HepG2 (cell line): ENCODE results near the gene PPP1R12A. TPM values are rescaled to one million over a fixed set of nuclear protein-coding genes. Genes with fewer than 3 reads are reported as not detected.

Experiments used
- ATAC-seq: fragments of 200-7000 bp; cut with Tn5 transposase; 3 replicates; pipeline ENCODE4 v1.9.1; 2020; ENCODE audit warnings: mild to moderate bottlenecking, moderate library complexity
- BruUV-seq: library from RNA; stranded (reverse); fragments of 400-500 nt; replicated peaks from 2 replicates; lab custom pipeline; 2021; lab: Mats Ljungman, UMichigan
- CTCF ChIA-PET: fragments of 300-600 bp; formaldehyde crosslinking; extraction: SDS; loops from one replicate; lab custom pipeline; 2021; ENCODE audit warnings: low total read pairs, inconsistent platforms, low intra/inter-chr PET ratio; lab: Yijun Ruan, JAX
- POLR2A ChIA-PET: fragments of 350-600 bp; sonication (Branson Sonifier 250); formaldehyde crosslinking; loops from one replicate; lab custom pipeline; 2020; ENCODE audit warnings: antibody characterized with exemption, inconsistent platforms; lab: Yijun Ruan, JAX
- DNase-seq: peaks from one replicate; pipeline ENCODE4 v3.0.0-alpha.2; 2015; ENCODE audit warnings: low spot score
- FAIRE-seq: peaks from 3 replicates; lab custom pipeline; 2011; peaks lifted over from hg19 to GRCh38; lab: Jason Lieb, UNC
- H2AFZ ChIP-seq: one replicate; pipeline ENCODE4 v1.6.1; 2011; ENCODE audit warnings: low read length, inconsistent platforms
- H3K27ac ChIP-seq: fragments of 300-600 bp; 3 replicates; pipeline ENCODE4 v1.8.0; 2011; ENCODE audit warnings: mixed run types, mild to moderate bottlenecking, mixed read lengths, low read length, inconsistent platforms; ENCODE audit not compliant: insufficient read depth; ENCODE audit errors: extremely low read length
- H3K27me3 ChIP-seq, 2 experiments: fragments of 200-600 bp in 1 of 2; 2 replicates in 1 of 2; 3 replicates in 1 of 2; pipeline versions ENCODE4 v1.6.0 to v1.8.0; 2011; ENCODE audit warnings: low read length in 2 of 2, mild to moderate bottlenecking in 2 of 2, moderate library complexity in 2 of 2, inconsistent platforms in 1 of 2; ENCODE audit not compliant: insufficient read depth in 2 of 2, control insufficient read depth in 1 of 2
- H3K36me3 ChIP-seq, 2 experiments: fragments of 200-600 bp in 1 of 2; replicated peaks in 1 of 2; 2 replicates in 1 of 2; 3 replicates in 1 of 2; pipeline versions ENCODE4 v1.5.1 to v1.8.0; 2011; ENCODE audit warnings: low read length in 2 of 2, inconsistent platforms in 1 of 2; ENCODE audit not compliant: insufficient read depth in 2 of 2, control insufficient read depth in 1 of 2
- H3K4me1 ChIP-seq: 2 replicates; pipeline ENCODE4 v1.5.1; 2012; ENCODE audit warnings: low read length, inconsistent platforms; ENCODE audit not compliant: insufficient read depth
- H3K4me2 ChIP-seq: 2 replicates; pipeline ENCODE4 v1.6.0; 2011; ENCODE audit warnings: low read depth, low read length, inconsistent platforms
- H3K4me3 ChIP-seq, 3 experiments: fragments of 200-600 bp in 1 of 3; sonication (generic), shearing (Covaris generic) in 1 of 3; replicated peaks in 1 of 3; 2 replicates each; pipeline ENCODE4 v1.5.1; 2011 to 2016; ENCODE audit warnings: low read length in 3 of 3, inconsistent platforms in 2 of 3, low read depth in 2 of 3, mild to moderate bottlenecking in 2 of 3, control low read depth in 1 of 3, mixed read lengths in 1 of 3; ENCODE audit not compliant: insufficient read depth in 1 of 3
- H3K79me2 ChIP-seq: one replicate; pipeline ENCODE4 v1.6.1; 2011; ENCODE audit warnings: low read length, inconsistent platforms; ENCODE audit not compliant: insufficient read depth
- H3K9ac ChIP-seq: 2 replicates; pipeline ENCODE4 v1.6.0; 2011; ENCODE audit warnings: mild to moderate bottlenecking, low read depth, low read length, inconsistent platforms; ENCODE audit not compliant: insufficient read depth
- H3K9me3 ChIP-seq: 2 replicates; pipeline ENCODE4 v1.5.1; 2012; ENCODE audit warnings: mild to moderate bottlenecking, low read length
- H4K20me1 ChIP-seq: 2 replicates; pipeline ENCODE4 v1.6.0; 2011; ENCODE audit warnings: inconsistent platforms, mild to moderate bottlenecking, low read length, moderate library complexity; ENCODE audit not compliant: insufficient read depth
- HNRNPLL ChIP-seq: fragments of 200-400 bp; formaldehyde crosslinking; IDR thresholded peaks from 2 replicates; pipeline ENCODE4 v1.6.1; 2017; ENCODE audit warnings: mild to moderate bottlenecking, low read depth, low read length; ENCODE audit not compliant: poor library complexity, severe bottlenecking
- NONO ChIP-seq, 2 experiments: fragments of 450-650 bp in 1 of 2; sonication (generic) in 1 of 2; formaldehyde crosslinking in 1 of 2; IDR thresholded peaks in 1 of 2; conservative IDR thresholded peaks in 1 of 2; 2 replicates each; pipeline versions ENCODE4 v1.6.1 to v1.8.0; 2017 to 2022; ENCODE audit warnings: mild to moderate bottlenecking in 1 of 2, missing genetic modification reagents in 1 of 2, moderate library complexity in 1 of 2
- ZFP82 ChIP-seq: sonication (generic); formaldehyde crosslinking; IDR thresholded peaks from 2 replicates; pipeline ENCODE4 v1.5.1; 2020; ENCODE audit warnings: mild to moderate bottlenecking, missing genetic modification reagents, borderline replicate concordance
- ZNF468 ChIP-seq: sonication (generic); formaldehyde crosslinking; IDR thresholded peaks from 2 replicates; pipeline ENCODE4 v1.8.0; 2022; ENCODE audit warnings: mild to moderate bottlenecking, moderate library complexity, missing genetic modification reagents
- ZNF776 ChIP-seq: sonication (generic); formaldehyde crosslinking; IDR thresholded peaks from 2 replicates; pipeline ENCODE4 v1.4.0; 2020; ENCODE audit warnings: mild to moderate bottlenecking, missing genetic modification reagents
- ZNF841 ChIP-seq: sonication (generic); formaldehyde crosslinking; IDR thresholded peaks from 2 replicates; pipeline ENCODE4 v1.8.1; 2023; ENCODE audit warnings: missing genetic modification reagents, borderline replicate concordance
- ZSCAN30 ChIP-seq: sonication (generic); formaldehyde crosslinking; IDR thresholded peaks from 2 replicates; pipeline ENCODE4 v1.5.0; 2020; ENCODE audit warnings: mild to moderate bottlenecking, missing genetic modification reagents
- WGBS: methylation state at CpG from one replicate; pipeline ENCODE4 v1.1.6; 2017; ENCODE audit warnings: low lambda C conversion rate; 5-methylcytosine and 5-hydroxymethylcytosine counted together
- in situ Hi-C: cut with HindIII; loops from 2 replicates; pipeline ENCODE4 v1.10.0; 2017; ENCODE audit warnings: low pct_unique_long_range_greater_than_20kb; ENCODE audit not compliant: extremely low pct_ligation_motif_present
- intact Hi-C: fragments of 100-400 bp; cut with micrococcal nuclease; formaldehyde crosslinking; loops from one replicate; pipeline ENCODE4 v1.10.0; 2022; ENCODE audit not compliant: unreplicated experiment
- polyA plus RNA-seq, 8 experiments: library from polyadenylated mRNA; depleted of rRNA in 3 of 8; stranded (reverse) in 7 of 8; unstranded in 1 of 8; fragments of >200 nt; fragmentation: Illumina TruSeq in 4 of 8; extraction: Trizol in 4 of 8; gene quantifications; 2 replicates each; pipeline versions ENCODE4 v1.2.1 to v1.2.3, GENCODE V29; 2011 to 2016; ENCODE audit warnings: low read depth in 4 of 8, missing spikeins in 1 of 8, mixed read lengths in 1 of 8; ENCODE audit not compliant: insufficient read depth in 1 of 8
- total RNA-seq, 5 experiments: library from RNA; depleted of rRNA; stranded (reverse); fragments of >200 nt; fragmentation: Illumina TruSeq; extraction: Trizol; gene quantifications; 2 replicates each; pipeline ENCODE4 v1.2.3, GENCODE V29; 2016; ENCODE audit warnings: low read depth in 1 of 5

PPP1R12A gene
- total and polyA plus RNA-seq, 2 of the 13 experiments (the other 11 are each of a cell fraction or from before 2014, with no cell fraction given) = 23.8 to 50.0 TPM

DNA sequence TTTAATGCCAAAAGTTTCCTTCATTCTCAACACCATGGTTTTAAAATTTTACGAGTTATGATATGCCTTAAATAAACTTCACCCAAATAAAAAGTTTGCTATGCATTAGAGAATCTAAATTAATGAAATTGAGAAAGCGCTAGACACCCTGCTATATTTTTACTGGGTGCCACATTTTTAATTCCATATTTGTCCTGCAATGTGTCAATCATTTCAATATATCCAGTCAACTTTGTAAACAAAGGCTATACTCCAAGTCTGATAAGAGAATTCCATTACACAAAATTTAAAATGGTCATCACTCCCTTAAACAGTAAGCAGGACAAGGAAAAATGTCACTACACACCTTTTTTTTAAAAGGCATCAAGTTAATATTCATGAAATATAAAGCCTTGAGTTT lies 1.9 kb downstream of the PPP1R12A start:
- CTCF ChIA-PET = no interaction called here
- WGBS = 62% methylated on average over 2 of the region's 2 CpGs
- H3K27ac ChIP-seq = peak overlapping the region; percentile 95
- TF ChIP-seq ZFP82 (CRISPR knock-in tag) = no peak
- TF ChIP-seq ZSCAN30 (CRISPR knock-in tag) = no peak
- TF ChIP-seq NONO (IDR thresholded peaks at IDR 0.05) = no peak
- TF ChIP-seq NONO (CRISPR knock-in tag; conservative IDR thresholded peaks at IDR 0.05) = no peak
- TF ChIP-seq ZNF776 (CRISPR knock-in tag) = no peak
- no peak for TF ChIP-seq ZNF468 (CRISPR knock-in tag)
- intact Hi-C loops = loop anchor here (2.0 to 10.0 kb wide), 3 partner anchors 14 to 238 kb away; partner anchors contain the start of gene PAWR
- H4K20me1 ChIP-seq = peaks cover 17% of the 10 kb centered on the region
- POLR2A ChIA-PET = no interaction called here
- H2AFZ ChIP-seq = no peak overlapping the region
- peak overlapping the region; percentile 76 for H3K4me2 ChIP-seq
- H3K9ac ChIP-seq = peak overlapping the region; percentile 89
- H3K4me1 ChIP-seq = peaks cover 28% of the 10 kb centered on the region
- no peaks in the 10 kb centered on the region for H3K9me3 ChIP-seq
- no peak for FAIRE-seq
- no peaks in the 10 kb centered on the region; a peak in 1 of 5 replicates for H3K27me3 ChIP-seq
- no peak for DNase-seq
- H3K36me3 ChIP-seq = no peaks in the 10 kb centered on the region; a peak in 1 of 5 replicates
- no TSS peak for BruUV-seq
- in situ Hi-C loops = no loop called here
- H3K4me3 ChIP-seq = peak overlapping the region; percentile 74 to 100 (median 98); a peak in 5 of 6 replicates
- H3K79me2 ChIP-seq = peaks cover 70% of the 10 kb centered on the region
- ATAC-seq = no peak

- ChIA-PET CTCF (no interaction called here), POLR2A (no interaction called here)
- H3K79me2 ChIP-seq = peaks cover 77% of the 10 kb centered on the region
- peaks cover 17% of the 10 kb centered on the region for H4K20me1 ChIP-seq
- H3K9ac ChIP-seq = peak overlapping the region; percentile 89
- H3K4me3 ChIP-seq = peak overlapping the region; percentile 40 to 98 (median 74); a peak in 5 of 6 replicates
- no peak overlapping the region for H2AFZ ChIP-seq
- intact Hi-C loops (loop anchor here (2.0 to 10.0 kb wide), 3 partner anchors 14 to 238 kb away; partner anchors contain the start of gene PAWR), in situ Hi-C loops (no loop called here)
- ATAC-seq = no peak
- H3K27ac ChIP-seq = no peak overlapping the region
- peak; percentile 19 for TF ChIP-seq HNRNPLL
- no peak for TF ChIP-seq ZNF841 (CRISPR knock-in tag)
- no peaks in the 10 kb centered on the region; a peak in 1 of 5 replicates for H3K36me3 ChIP-seq
- 29% methylated on average over 5 of the region's 5 CpGs for WGBS
- H3K27me3 ChIP-seq = no peaks in the 10 kb centered on the region; a peak in 1 of 5 replicates
- H3K4me2 ChIP-seq = peak overlapping the region; percentile 76
- no TSS peak for BruUV-seq
- no peaks in the 10 kb centered on the region for H3K9me3 ChIP-seq
- peak; percentile 54 for FAIRE-seq
- no peak for DNase-seq
- H3K4me1 ChIP-seq = peaks cover 28% of the 10 kb centered on the region
Measured at GRCh38 chr12:79932357-79932756, 2.5 kb downstream of the PPP1R12A start.
